Central memory CD8-positive, alpha-beta T cell (primary cell): ENCODE measurements around the gene SHPK.
"Not testable (repeated sequence)": the region's sequence is repeated elsewhere in the genome, so short reads cannot be mapped to it uniquely, and the experiment has no call there.

Source experiments
- ATAC-seq: fragments of 150-1000 bp; cut with Tn5 transposase; replicated peaks from 2 replicates; pipeline ENCODE4 v1.10.0; 2022; ENCODE audit warnings: mild to moderate bottlenecking, moderate FRiP score, moderate number of reproducible peaks; ENCODE audit not compliant: poor library complexity, severe bottlenecking; ENCODE audit errors: extremely low read depth
- DNase-seq, 2 donors: peaks; one replicate each; pipeline ENCODE4 v3.0.0; 2021; ENCODE audit warnings: low spot score in 2 of 2
- H3K27ac Mint-ChIP-seq: one replicate; pipeline ENCODE4 v1.8.0; 2022; ENCODE audit warnings: low read depth, mild to moderate bottlenecking, moderate library complexity, mixed read lengths
- H3K27me3 Mint-ChIP-seq: one replicate; pipeline ENCODE4 v1.8.0; 2022; ENCODE audit warnings: mixed read lengths
- H3K36me3 Mint-ChIP-seq: one replicate; pipeline ENCODE4 v1.8.0; 2022; ENCODE audit warnings: mild to moderate bottlenecking, moderate library complexity, mixed read lengths; ENCODE audit not compliant: insufficient read depth
- H3K4me1 Mint-ChIP-seq: one replicate; pipeline ENCODE4 v1.8.0; 2022; ENCODE audit warnings: mixed read lengths
- H3K4me3 Mint-ChIP-seq: one replicate; pipeline ENCODE4 v1.8.0; 2022; ENCODE audit warnings: mild to moderate bottlenecking, moderate library complexity, mixed read lengths
- H3K9me3 Mint-ChIP-seq: one replicate; pipeline ENCODE4 v1.8.0; 2022; ENCODE audit warnings: mixed read lengths

The SHPK gene

DNA sequence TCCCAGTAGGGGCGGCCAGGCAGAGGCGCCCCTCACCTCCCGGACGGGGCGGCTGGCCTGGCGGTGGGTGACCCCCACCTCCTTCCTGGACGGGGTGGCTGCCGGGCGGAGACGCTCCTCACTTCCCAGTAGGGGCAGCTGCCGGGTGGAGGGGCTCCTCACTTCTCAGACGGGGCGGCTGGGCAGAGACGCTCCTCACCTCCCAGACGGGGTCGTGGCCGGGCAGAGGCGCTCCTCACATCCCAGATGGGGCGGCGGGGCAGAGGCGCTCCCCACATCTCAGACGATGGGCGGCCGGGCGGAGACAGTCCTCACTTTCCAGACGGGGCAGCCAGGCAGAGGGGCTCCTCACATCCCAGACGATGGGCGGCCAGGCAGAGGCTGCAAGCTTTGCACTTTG, 71.8 kb downstream of the SHPK start:
- DNase-seq, H3K27ac Mint-ChIP-seq, H3K4me1 Mint-ChIP-seq, H3K36me3 Mint-ChIP-seq, ATAC-seq, H3K4me3 Mint-ChIP-seq, H3K27me3 Mint-ChIP-seq, H3K9me3 Mint-ChIP-seq: not testable (repeated sequence)

DNA sequence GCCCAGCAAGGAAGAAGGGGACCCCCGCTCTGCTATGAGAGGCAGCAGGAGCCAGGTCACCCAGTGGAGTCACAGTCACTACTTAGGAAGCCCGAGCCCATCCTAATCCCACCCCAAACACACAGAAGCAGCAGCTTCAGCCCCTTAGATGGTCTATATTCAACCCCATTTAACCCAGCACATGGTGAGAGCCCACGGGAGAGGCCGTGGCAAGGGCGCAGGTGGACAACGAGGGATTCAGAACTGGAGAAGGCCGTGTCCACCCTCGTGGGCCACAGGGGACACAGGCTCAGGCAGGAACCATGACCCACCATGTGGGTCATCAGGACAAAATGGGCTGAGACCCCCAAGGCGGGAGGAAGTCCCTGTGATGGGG, 76.8 kb downstream of the SHPK start:
- H3K27me3 Mint-ChIP-seq = peaks cover 26% of the 10 kb centered on the region
- no peaks in the 10 kb centered on the region for H3K9me3 Mint-ChIP-seq
- no peak overlapping the region for H3K4me3 Mint-ChIP-seq
- no peak overlapping the region for H3K27ac Mint-ChIP-seq
- H3K36me3 Mint-ChIP-seq = peaks cover 2% of the 10 kb centered on the region
- H3K4me1 Mint-ChIP-seq = peaks cover 5% of the 10 kb centered on the region
- ATAC-seq (no peak), DNase-seq (no peak)

DNA sequence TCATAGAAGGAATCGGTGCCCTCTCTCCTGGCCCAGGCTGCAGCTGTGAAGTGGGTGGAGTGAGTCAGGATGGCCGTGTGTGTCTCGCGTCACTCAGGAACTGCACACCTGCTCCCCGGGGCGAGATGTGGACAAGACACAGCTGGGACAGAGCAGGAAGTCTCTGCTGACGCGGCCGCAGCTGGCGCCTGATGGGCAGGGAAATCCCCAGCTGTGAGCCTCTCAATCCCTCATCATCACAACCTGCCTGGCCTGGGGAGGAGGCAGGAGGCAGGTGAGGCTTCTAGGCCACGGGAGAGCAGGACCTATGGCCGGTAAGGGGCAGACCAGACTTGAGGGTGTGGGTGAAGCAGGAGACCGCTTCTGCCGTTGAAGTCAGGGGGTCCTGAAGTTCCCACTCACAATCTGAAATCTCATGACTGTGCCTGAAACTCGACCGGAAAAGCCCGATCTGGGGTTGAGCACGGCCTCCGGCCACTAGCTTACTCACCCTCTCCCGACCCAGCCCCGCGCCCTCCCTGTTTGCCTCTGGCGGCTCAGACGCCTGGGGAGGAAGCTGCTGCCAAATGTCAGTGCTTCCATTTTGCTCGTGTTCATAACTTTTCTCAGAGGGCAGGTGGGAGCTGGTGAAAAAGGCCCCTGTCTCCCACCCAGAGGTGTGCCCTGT, 77.3 kb downstream of the SHPK start:
- Mint-ChIP-seq H3K4me3 (no peak overlapping the region), H3K36me3 (peaks cover 2% of the 10 kb centered on the region), H3K9me3 (no peaks in the 10 kb centered on the region), H3K4me1 (peaks cover 5% of the 10 kb centered on the region), H3K27me3 (peaks cover 27% of the 10 kb centered on the region), H3K27ac (no peak overlapping the region)
- DNase-seq = no peak
- ATAC-seq = peak; percentile 73
